Left colon (tissue), 2 donors: ENCODE results near the gene MPPED2. TPM values are rescaled to one million over a fixed set of nuclear protein-coding genes. Genes with fewer than 3 reads are reported as not detected.
A peak's percentile ranks its signal among the peaks of the same experiment; 100 is the strongest.

Experiments used
- ATAC-seq: fragments of 200-7000 bp; cut with Tn5 transposase; one replicate; pipeline ENCODE4 v1.9.1; 2020; ENCODE audit warnings: mild to moderate bottlenecking, moderate library complexity
- DNase-seq, 2 donors: peaks; one replicate each; pipeline ENCODE4 v3.0.0-alpha.2; 2020
- intact Hi-C, 2 donors: fragments of 100-400 bp; cut with DNase I in 1 of 2; cut with micrococcal nuclease in 1 of 2; formaldehyde crosslinking; loops; one replicate each; pipeline versions ENCODE4 v1.11.2 to v1.14.0; 2022; cut with DNase I, micrococcal nuclease
- total RNA-seq, 2 donors: library from RNA; stranded (reverse); fragmentation: NEBNext Ultra II Directional; extraction: Animal tissue kit (Norgen Biotek cat#: 25700); gene quantifications; one replicate each; pipeline ENCODE4 v1.2.1, GENCODE V29; 2021
- donor health status: DM: no; HTN: no; CAD: no.
- donor health status: DM: yes; HTN: yes; CAD: no.

MPPED2 gene
- total RNA-seq, 2 donors from 2014 or later, result 2.9 TPM; not detected in 1

DNA sequence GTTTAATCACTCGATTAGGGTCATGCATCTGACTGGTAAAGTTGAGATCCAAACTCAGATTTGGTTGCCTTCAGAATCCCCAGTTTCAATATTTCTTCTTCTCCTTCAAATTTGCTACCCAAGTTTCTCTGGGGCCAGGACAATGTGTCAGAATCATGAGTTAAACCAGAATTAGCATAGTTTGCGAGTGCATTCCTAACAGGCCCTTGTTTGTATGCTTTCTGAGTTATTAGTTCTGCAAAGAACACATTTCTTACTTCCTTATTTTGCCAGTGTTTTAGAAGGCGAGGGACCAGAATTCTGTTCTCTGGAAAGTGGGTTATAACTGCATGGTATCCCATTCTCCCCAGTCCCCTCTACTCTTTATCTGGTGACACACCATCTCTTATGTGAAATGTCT lies 151.3 kb downstream of the MPPED2 start:
- intact Hi-C loops, result no loop called here
- DNase-seq (no peak), ATAC-seq (no peak)

DNA sequence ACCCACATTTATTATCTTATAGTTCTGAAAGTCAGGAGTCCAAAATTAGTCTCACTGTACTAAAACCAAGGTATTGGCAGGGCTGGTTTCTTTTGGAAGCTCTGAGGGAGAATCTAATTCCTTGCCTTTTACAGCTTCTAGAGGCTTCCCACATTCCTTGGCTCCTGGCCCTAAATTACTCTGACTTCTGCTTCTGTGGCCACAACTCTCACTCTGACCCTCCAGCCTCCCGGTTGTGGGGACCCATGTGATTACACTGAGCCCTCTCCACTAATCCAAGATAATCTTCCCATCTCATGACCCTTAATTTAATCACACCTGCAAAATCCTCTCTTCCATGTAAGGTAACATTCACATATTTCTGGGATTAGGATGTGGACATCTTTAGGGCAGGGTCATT lies 152.3 kb downstream of the MPPED2 start:
- no peak for ATAC-seq
- no peak for DNase-seq
- intact Hi-C loops, result no loop called here

DNA sequence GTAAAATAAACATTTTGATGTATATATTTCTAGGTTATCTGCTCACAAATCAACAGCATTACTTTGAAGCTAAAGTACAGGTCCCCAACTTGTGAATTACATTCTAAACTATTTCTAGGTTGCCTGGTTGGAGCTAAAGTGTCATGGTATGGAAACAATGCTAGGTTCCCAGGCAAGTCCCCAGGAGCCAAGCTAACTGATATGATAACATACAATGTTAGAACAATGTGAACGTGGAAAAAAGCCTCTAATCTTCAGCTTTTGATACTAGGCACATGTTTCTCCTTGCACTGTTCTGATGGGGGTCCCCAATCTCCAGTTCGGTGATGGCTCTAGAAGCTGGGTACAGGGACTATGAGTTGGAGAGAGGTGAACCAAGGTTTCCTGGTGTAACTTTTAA lies 153.4 kb downstream of the MPPED2 start:
- intact Hi-C loops, result no loop called here
- DNase-seq, result no peak
- ATAC-seq, result no peak

DNA sequence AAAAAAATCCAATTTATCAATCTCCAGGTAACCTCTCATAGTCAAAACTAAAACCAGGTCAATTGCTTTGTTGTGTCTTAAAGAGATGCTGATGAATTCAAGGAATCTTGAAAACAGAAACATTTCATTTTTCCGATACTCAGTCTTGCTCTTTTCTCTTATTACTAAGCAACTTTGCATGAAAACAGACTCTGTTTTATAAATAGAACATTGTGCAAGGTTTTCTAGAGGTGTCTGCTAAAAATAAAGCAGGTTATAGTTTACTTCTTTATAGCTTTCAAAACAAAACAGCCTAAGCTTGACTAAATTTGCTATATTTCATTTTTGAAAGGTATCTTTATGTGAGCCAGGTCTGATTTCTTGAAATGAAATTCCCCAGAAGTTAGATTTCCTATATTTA lies 154.0 kb downstream of the MPPED2 start:
- ATAC-seq (no peak), DNase-seq (no peak)
- intact Hi-C loops, result no loop called here

DNA sequence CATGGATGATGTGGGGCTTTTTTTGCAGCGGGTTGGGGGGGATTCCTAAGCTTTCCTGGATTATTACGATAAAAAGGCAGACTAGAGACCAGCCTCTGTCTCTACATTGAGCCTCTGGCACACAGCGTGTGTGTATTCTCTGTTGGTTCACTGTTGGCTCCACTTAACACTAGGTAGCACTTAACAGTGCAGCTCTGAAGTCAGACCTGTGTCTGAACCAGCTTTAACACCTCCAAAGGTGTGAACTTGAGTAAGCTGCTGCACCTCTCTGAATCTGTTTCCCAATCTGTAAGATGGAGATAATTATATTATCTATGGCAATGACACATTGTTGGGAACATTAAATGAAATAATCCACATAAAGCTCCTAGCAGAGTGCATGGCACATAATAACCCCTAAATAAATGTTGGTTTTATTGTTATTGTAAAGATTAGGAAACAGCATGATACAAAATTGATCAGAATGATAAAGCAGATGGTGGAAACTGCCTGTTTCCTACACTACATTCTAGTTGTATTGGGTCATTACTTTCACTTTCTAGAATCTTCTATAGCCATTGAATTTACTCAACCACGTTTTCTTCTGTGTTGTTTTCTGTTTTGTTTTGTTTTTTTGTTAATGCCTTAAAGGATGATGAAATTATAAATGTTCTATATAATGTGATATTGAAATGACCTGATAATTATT lies 154.9 kb downstream of the MPPED2 start:
- ATAC-seq (no peak), DNase-seq (no peak)
- intact Hi-C loops, result no loop called here

DNA sequence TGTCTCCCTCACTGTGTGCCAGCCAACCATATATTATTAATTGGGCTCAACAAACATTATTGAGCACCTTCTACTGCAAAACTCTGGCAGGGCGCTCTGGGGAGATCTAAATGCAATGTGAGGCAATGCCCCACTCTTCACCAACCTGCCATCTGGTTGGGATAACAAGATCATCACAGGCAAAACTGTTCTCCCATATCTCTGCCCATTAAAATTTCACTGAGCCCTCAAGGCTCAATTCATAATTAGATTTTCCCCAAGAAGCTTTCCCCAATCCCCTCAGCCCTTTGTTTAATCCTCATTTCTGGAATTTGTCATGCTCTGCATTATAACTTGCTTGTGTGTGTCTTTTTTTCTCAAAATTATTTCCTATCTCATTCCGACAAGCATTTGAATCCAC lies 156.6 kb downstream of the MPPED2 start:
- DNase-seq (no peak), ATAC-seq (no peak)
- intact Hi-C loops, result no loop called here

DNA sequence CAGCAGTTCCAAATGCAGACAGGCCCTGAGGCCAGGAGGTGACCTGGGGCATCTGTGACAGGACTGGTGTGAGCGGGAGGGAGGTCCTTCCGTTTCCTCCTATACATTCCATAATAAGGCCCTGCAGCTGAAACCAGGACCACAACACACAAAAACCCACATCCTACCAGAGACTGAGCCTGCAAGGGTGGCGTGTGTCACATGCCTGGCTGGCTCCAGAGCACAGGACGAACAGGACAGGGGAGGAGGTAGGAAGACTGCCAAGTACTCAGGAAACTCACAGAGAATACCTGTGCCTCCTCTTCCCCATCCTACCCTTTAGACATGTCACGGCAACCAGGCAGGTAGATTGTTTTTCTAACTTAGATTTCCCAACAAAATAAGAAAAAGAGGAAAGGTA lies 159.4 kb downstream of the MPPED2 start:
- DNase-seq (no peak), ATAC-seq (no peak)
- intact Hi-C loops, result no loop called here

DNA sequence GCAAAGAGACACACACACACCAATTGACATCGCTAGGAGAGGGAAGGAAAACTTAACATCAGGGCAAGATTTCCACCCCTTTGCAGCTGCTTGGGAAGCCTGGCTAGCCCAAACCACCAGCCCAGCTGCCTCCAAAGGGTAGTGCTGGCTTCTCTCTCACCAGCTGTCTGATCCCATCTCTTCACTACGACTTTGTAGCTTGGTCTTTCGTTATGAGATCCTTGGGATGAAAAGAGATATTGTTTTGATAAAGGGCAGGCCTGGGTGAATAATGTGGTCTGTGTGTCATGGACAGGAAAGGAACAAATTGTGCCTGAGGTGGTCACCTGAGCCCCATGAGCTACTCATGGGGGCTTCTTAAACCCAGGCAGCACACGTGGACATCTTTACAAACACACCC lies 161.3 kb downstream of the MPPED2 start:
- no peak for ATAC-seq
- DNase-seq, result no peak
- intact Hi-C loops, result no loop called here

DNA sequence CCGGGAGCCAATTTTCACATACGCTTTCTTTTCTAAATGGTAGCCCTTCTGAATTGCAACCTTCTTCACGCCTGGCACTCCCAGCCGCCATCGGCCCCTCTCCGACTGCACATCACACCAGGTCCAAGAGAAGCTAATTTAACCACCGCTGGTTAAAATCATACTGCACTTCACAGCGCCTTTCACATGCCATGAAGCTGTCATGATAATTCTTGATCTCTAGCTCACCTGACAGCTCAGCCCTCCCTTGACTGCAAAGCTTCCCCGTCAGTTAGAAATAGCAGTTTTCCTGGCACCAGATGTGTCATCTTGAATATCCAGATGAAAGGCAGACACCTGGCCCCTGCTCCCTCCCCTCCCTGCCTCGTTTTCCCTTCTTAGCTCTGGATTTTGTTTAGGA lies 161.8 kb downstream of the MPPED2 start:
- intact Hi-C loops, result no loop called here
- ATAC-seq, result no peak
- no peak for DNase-seq

DNA sequence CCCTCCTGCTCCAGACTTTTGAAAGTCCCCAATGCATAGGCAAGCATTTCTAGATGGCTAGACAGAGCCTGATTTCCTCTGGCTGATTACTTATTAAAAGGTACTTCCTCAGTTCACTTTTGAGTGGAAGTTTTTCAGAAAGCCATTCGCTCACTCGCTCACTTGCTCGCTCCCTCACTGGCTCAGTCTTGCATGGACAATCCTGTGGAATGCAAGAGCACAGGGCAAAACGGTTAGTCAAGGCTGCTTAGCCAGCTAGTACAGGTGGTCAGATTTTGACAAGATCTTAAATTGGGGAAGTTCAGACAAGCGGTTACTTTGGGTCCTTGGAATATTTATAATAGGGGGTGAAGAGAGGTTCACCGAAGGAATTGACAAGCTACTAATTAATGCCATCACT lies 162.3 kb downstream of the MPPED2 start:
- DNase-seq, result no peak
- intact Hi-C loops, result no loop called here
- no peak for ATAC-seq

DNA sequence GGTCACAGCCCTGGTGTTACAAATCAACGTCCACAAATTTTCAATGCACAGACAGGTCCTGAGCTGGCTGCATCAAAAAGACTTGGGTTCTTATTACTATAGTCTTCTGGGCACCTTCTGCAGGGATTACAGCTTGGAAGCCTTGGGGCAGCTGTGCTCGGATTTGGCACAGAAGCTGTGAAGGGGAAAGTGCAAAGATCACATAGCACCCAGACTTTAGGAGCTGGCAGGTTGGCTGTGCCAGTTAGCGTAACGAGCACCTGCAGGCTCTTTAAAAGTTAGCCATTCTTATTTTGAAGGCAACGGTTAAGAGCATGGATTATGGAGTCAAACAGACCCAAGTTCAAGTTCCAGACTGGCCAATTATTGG lies 162.9 kb downstream of the MPPED2 start:
- intact Hi-C loops, result no loop called here
- ATAC-seq (peak; percentile 54), DNase-seq (no peak)

DNA sequence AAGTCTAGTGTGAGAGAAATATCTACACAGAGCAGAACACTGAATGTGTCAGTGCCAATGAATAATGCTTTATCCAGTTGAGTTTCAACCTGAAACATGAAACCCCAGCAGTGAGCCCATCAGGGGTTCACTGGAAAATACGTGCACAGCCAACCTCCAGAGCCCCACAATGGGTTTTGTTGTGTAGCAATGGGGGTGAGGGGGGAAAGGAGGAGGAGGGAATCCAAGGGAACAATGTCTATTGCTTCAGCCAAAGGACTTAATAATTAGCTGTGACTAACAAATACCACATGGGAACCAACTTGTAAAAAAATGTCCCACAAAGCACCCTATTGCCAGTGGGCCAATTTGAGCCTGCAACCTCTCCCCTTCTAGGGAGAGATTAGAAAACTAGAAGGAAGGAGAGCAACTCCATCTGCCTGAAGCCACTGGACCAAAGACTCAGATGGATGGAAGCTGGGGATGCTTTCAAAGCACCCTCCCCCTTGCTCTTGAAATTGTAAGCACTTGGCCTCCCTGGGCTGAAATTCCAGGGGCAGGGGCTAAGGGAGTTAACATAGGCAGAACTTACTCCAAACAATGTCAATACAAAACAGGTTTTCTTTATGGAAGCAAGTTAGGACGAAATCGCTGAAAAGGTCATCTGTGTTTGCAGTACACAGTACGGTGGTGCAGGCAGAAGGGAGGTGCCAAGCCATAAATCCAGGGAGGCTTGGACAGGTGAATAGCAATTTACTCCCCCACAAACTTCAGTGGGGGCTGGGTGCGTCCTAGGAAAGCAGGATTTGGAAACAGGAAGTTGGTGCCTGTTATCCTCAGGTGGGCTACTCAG lies 163.5 kb downstream of the MPPED2 start:
- ATAC-seq (peak; percentile 86), DNase-seq (peak; percentile 26 to 59)
- intact Hi-C loops, result no loop called here

DNA sequence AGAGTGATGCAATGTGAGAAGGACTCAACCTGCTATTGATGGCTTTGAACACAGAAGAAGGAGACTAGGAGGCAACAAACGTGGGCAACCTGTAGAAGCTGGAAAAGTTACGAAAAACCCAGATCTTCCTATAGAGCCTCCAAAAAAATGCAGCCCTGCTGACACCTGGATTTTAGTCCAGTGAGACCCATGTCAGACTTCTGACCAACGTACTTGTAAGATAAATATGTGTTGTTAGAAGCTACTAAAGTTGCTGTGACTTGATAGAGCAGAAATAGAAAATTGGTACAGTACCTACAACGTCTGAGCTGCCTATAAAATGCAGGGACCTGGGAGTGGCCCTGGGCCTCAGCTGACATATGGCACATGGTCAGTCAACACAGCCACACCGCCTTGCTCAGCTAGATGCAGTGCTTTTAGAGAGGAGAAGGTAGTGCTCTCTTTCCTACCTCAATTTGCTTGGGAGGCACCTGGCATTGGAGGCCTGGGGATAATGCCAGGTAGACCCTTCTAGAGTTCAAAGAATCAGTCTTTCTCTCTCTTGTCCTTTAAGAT lies 165.8 kb downstream of the MPPED2 start:
- ATAC-seq (peak; percentile 75), DNase-seq (peak; percentile 27)

DNA sequence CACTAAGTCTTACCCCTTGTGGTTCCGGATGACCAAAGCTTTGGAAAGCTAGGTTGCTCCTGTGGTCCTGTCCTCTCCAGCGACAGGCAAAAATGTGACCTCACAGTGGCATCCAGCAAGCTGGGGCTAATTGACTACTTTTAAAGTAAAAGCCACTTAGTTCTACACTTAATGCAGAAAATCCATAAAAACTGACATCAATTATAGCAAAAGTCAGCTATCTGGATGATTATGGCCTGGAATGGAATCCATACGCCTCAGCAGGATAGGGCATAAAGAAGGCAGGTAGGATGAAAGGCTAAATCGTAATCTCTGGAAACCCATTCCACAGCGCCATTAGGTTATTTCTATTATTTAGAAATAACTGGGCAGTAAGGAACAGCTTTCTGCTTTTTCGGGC lies 171.3 kb downstream of the MPPED2 start:
- ATAC-seq (no peak), DNase-seq (no peak)

More for the DNA sequence above, 165.8 kb downstream of the MPPED2 start:
- intact Hi-C loops, result no loop called here

DNA sequence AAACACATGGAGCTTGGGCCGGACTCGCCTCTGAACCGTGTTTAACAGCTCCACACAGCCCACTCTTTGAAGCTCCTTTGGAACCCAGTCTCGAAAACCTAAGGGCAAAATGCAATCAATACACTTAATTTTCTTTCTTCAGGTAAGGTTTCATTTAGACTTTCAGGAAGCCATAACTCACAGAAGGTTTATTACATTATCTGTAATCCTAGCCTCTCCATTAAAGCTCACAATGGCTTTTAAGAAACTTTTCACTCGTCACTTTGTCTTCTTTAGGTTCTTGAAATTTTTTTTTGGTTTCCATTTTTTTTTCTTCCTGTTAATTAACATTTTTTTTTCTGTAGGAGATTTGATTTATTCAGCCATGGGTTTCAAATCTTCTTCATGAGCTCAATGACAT lies 171.9 kb downstream of the MPPED2 start:
- DNase-seq (no peak), ATAC-seq (no peak)
- intact Hi-C loops, result no loop called here

More for the DNA sequence above, 171.3 kb downstream of the MPPED2 start:
- intact Hi-C loops, result no loop called here

DNA sequence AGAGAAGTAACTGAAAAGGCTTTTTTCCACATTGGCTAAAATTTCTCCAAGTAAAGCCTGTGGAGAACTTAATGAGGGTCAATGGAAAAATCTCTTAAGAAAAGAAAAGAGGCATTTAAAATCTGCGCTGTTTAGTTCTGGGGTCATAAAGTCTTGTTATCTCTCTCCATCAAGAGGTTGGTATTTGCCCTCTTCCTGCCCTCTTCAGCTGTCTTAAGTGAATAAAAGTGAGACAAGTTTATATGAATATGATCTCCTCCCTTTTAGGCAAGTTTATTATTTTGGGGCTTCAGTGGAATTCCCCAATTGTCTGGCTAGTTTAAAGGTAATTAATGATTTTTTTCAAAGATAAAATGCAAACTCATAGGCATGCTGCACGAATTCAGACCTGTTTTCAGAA lies 173.6 kb downstream of the MPPED2 start:
- DNase-seq (no peak), ATAC-seq (no peak)
- intact Hi-C loops, result no loop called here

DNA sequence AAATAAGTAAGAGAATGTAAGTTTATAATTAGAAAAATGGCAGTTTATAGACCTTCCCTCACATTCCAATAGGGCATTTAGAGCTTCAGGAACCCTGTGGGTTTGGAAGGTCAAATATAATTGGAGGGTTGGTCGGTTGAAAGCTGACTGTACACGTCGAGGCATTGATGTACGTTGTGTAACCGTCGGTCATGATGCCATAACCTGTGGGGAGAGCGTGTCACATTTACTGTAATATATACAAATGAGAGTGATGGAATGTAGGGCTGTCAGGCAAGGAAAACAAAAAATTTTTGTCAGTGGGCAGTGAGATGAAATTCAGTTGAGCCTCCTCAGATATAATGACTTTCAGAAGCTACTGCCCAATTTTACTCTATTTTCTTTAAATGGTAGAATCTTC lies 174.8 kb downstream of the MPPED2 start:
- intact Hi-C loops, result no loop called here
- ATAC-seq (no peak), DNase-seq (no peak)

DNA sequence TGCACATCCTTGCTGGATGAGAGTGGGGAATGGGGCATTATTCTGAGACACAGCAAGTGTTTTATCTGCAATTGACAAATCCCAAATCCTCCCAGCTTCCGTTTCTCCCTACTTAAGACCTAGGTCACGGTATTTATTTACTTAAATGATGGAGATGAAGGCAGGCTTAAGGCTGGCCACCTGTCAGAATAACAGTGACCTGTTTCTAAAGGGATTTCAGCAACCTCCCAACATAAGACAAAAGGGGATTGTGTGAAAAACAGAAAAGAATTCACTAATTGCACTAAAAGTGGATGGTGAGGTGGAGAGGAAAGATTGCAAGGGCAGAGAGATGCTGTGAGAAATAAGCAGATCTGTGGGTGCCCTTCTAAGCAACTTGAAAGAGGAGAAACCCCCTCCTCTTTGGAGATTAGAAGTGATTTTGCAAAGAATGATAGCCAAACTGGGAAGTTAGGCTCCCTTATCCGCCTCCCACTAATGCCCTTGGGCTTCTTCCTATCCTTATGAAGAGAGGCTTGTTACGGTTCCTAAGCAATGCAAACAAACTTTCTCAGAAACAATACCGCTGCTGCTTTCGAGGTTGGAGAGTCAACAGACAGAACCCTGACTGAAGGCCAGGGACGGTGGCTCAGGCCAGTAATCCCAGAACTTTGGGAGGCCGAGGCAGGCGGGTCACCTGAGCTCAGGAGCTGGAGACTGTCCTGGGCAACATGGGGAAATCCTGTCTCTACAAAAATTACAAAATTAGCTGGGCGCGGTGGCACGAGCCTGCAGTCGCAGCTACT lies 179.0 kb downstream of the MPPED2 start:
- intact Hi-C loops, result no loop called here

DNA sequence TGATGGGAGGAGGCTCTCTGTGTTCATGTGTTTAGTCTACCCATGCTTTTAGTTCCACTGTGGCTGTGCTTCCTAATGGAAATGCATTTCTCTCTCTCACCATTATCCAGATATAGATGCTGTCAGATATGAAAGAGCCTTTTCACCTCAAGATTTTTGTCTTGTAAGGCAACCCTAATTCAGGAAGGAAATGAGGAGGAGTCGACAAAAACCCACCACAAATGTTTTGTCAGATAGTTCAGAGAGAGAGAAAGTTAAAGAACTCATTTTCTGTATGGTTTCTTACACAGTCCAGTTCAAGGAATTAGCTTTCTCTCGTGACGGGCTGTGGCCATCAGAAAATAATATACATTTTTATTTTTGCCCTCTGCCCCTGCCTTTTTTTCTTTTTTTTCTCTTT lies 180.8 kb downstream of the MPPED2 start:
- ATAC-seq, result no peak
- intact Hi-C loops, result no loop called here
- no peak for DNase-seq

More for the DNA sequence above, 179.0 kb downstream of the MPPED2 start:
- DNase-seq (no peak), ATAC-seq (no peak)

DNA sequence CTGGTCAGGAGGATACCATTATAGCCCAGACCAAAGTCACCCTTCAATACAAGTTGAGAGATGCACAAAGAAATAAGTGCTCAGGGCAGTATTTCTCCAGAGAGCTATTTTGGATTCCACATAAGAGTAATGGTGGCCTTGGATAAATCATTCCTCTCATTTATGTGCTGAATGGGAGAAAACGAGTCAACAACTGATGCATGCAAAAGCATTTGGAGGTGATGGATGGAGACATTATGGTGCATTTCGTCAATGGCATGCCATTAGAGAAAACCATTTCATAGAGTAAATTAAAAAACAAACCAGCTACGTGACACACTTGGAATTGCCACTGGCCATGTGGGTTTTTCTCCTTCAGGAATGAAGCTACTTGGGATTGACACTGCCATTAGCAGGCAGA lies 182.0 kb downstream of the MPPED2 start:
- ATAC-seq, result no peak
- no peak for DNase-seq
- intact Hi-C loops, result no loop called here
